Testis (tissue), 5 donors: ENCODE measurements around the gene ABCB9. TPM values are rescaled to one million over a fixed set of nuclear protein-coding genes. Genes with fewer than 3 reads are reported as not detected.
"Not testable (repeated sequence)": the region's sequence is repeated elsewhere in the genome, so short reads cannot be mapped to it uniquely, and the experiment has no call there.

Source experiments
- DNase-seq: peaks from one replicate; pipeline ENCODE4 v3.0.0-alpha.2; 2019
- H3K27ac ChIP-seq, 2 donors: fragments of 200-600 bp; sonication (generic); one replicate each; pipeline ENCODE4 v1.5.1; 2019
- H3K27me3 ChIP-seq: fragments of 200-600 bp; sonication (generic); one replicate; pipeline ENCODE4 v1.5.1; 2019
- H3K36me3 ChIP-seq: fragments of 200-600 bp; sonication (generic); one replicate; pipeline ENCODE4 v1.5.1; 2017; ENCODE audit warnings: low read depth; ENCODE audit errors: missing control alignments
- H3K4me1 ChIP-seq: fragments of 200-600 bp; sonication (generic); one replicate; pipeline ENCODE4 v1.5.1; 2019
- H3K4me3 ChIP-seq, 2 donors: fragments of 200-600 bp; sonication (generic); one replicate each; pipeline ENCODE4 v1.5.1; 2017 to 2019
- H3K9me3 ChIP-seq: fragments of 200-600 bp; sonication (generic); one replicate; pipeline ENCODE4 v1.5.1; 2017
- POLR2A ChIP-seq: fragments of 450-650 bp; IDR thresholded peaks from one replicate; pipeline ENCODE4 v1.6.1; 2017; ENCODE audit warnings: antibody characterized with exemption, mild to moderate bottlenecking, moderate library complexity
- WGBS, 2 donors: methylation state at CpG; one replicate each; pipeline ENCODE4 v1.1.5; 2018; 5-methylcytosine and 5-hydroxymethylcytosine counted together
- intact Hi-C: fragments of 100-400 bp; cut with DNase I; formaldehyde crosslinking; loops from one replicate; pipeline ENCODE4 v1.15.1; 2023; ENCODE audit warnings: low total_unique reads
- long read RNA-seq, 2 donors: transcript quantifications; one replicate each; lab custom pipeline, GENCODE V29; 2026
- polyA plus RNA-seq: library from polyadenylated mRNA; stranded (reverse); fragments of 350-450 nt; fragmentation: Illumina TruSeq; extraction: RNeasy Lipid Tissue Mini Kit (QIAGEN cat#74804); gene quantifications from one replicate; pipeline ENCODE4 v1.2.3, GENCODE V29; 2014; ENCODE audit warnings: low read depth, low replicate concordance; ENCODE audit not compliant: insufficient read depth
- total RNA-seq, 2 donors: library from RNA; depleted of rRNA; stranded (reverse); fragments of >200 nt; gene quantifications; one replicate each; pipeline ENCODE4 v1.2.3, GENCODE V29; 2016
- TF ChIP-seq, protein P1 (sequence below), 3 experiments: fragments of 450-650 bp in 2 of 3; fragments of 200-600 bp in 1 of 3; sonication (generic) in 1 of 3; IDR thresholded peaks; one replicate each; pipeline ENCODE4 v1.5.1; 2016 to 2019; ENCODE audit warnings: antibody characterized with exemption in 3 of 3, mild to moderate bottlenecking in 2 of 3, moderate library complexity in 1 of 3

ABCB9 gene
- total RNA-seq, result 10 to 100 TPM; 75.3 to 82.8 TPM
- polyA plus RNA-seq, result 41.6 TPM
- long read RNA-seq, donor 1, partial matches to known transcripts, result 247 of 357 reads
- long read RNA-seq, donor 1, other reads (novel, unspliced or antisense), result 109 of 357 reads
- long read RNA-seq, donor 2, partial matches to known transcripts, result 76 of 105 reads
- long read RNA-seq, donor 2, other reads (novel, unspliced or antisense), result 28 of 105 reads

DNA sequence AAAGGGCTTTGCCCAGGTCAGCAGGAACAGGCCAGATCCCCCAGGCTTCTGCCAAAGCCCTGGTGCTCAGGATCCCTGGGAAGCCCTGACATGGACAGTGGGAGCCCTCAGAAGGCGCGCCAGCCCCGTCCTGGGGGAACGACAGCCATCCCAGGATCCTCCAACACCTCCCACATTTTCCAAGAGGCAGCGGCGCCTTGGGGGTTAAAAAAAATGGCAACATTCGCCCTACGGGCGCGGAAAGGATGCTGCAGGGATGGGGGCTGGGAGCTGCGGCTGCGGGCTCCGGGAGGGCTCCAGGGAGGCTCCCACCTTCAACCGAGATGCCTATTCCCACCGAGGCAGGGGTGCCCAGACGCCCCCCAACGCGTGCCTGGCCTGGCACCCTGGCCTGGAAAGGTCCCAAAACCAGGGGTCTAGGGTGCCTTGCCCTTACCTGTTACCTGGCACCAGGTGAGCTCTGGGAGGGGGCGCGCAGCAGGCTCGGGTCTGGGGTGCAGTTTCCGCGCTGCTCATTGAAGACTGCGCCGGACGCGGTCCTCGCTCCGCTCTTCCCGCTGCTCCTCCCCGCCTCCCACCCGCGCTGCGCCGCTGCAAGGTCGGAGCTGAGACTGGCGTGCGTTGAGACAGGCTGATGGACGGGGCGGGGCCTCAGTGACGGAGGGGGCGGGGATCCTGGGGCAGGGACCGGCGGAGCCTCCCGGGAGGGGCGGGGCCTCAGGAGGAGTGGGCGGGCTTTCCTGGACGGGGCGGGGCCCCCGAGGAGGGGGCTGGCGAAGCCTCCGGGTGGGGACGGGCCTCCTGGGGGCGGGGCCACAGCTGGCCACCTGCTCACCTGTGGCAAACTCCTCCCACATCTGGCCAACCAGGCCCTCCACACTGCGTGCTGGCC is at the start of gene ABCB9:
TSS of gene ABCB9 (minus strand) at position 613 of the 892 bp plus-strand sequence. CDS start 6,228 bp downstream, outside the sequence.
- H3K4me1 ChIP-seq, result peaks cover 39% of the 10 kb centered on the region
- no peaks in the 10 kb centered on the region for H3K27me3 ChIP-seq
- DNase-seq, result peak; percentile 97
- peak within 1 kb of the TSS; percentile 57 to 67 for H3K4me3 ChIP-seq
- intact Hi-C loops, result no loop called here
- H3K36me3 ChIP-seq, result no peaks in the 10 kb centered on the region
- H3K27ac ChIP-seq, result peak within 1 kb of the TSS in 1 of 2 donors; percentile 8
- TF ChIP-seq POLR2A, result peak; percentile 35
- TF ChIP-seq, protein P1, sequence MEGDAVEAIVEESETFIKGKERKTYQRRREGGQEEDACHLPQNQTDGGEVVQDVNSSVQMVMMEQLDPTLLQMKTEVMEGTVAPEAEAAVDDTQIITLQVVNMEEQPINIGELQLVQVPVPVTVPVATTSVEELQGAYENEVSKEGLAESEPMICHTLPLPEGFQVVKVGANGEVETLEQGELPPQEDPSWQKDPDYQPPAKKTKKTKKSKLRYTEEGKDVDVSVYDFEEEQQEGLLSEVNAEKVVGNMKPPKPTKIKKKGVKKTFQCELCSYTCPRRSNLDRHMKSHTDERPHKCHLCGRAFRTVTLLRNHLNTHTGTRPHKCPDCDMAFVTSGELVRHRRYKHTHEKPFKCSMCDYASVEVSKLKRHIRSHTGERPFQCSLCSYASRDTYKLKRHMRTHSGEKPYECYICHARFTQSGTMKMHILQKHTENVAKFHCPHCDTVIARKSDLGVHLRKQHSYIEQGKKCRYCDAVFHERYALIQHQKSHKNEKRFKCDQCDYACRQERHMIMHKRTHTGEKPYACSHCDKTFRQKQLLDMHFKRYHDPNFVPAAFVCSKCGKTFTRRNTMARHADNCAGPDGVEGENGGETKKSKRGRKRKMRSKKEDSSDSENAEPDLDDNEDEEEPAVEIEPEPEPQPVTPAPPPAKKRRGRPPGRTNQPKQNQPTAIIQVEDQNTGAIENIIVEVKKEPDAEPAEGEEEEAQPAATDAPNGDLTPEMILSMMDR (IDR thresholded peaks at IDR 0.05), result no peak
- 1 to 3% methylated on average over 33 to 42 of the region's 55 CpGs for WGBS, 2 donors
- no peaks in the 10 kb centered on the region for H3K9me3 ChIP-seq

DNA sequence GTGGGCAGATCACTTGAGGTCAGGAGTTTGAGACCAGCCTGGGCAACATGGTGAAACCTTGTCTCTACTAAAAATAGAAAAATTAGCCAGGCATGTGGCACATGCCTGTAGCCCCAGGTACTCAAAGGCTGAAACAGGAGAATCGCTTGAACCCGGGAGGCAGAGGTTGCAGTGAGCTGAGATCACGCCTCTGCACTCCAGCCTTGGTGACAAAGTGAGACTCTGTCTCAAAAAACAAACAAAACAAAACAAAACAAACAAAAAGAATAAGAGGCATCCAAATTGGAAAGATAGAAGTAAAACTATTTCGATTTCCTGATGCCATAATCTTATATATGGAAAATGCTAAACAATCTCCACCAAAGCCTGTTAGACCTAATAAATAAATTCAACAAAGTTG is 48.2 kb upstream of the ABCB9 start:
- 90 to 96% methylated on average over 4 of the region's 4 CpGs for WGBS, 2 donors
- H3K27ac ChIP-seq, H3K9me3 ChIP-seq, DNase-seq, H3K4me1 ChIP-seq, intact Hi-C loops, H3K4me3 ChIP-seq, H3K27me3 ChIP-seq, H3K36me3 ChIP-seq: not testable (repeated sequence)

DNA sequence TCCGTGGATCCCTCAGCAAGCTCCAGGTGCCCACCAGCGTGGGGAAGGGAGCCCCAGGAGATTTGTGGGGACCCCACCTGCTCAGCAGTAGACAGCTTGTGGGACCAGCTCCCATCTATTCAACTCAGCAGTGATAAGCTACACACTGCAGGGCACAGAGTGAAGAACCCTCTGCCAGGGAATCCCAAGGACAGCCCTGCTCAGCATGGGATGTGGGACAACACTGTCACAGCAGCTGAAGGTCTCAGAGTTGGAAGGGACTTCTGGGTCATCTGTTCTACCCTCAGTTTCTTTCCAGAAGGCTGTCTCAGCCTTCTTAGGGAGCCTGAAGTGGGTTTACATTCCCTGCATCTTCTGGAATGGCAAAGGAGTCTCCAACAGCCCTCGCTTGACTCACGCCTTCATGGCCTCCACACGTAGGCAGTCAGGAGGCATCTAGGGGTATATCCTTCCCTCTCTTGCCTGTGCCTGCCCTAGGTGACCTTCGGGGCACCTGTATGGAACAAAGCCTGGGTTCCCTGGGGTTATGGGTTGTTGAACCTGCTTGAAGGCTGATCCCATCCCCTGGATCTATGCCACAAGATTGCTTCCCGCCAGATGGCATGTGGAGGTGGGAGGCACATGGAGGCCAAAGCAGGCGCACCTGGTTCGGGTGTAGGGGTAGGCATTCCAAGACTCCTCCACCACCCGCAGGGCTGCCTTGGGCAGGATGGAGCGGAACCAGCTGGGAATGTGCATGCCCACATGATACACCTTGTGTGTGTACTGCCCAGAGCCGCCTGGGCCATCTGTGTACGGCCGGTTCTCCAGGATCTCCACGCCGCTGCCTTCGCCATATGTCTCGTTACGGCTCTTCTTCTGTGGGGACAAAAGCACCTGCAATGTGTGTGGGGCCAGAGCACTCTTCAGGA is 47.2 kb upstream of the ABCB9 start:
- no peak for TF ChIP-seq POLR2A
- TF ChIP-seq, protein P1 (IDR thresholded peaks at IDR 0.05), result no peak
- H3K27me3 ChIP-seq, result no peaks in the 10 kb centered on the region
- no peak for DNase-seq
- H3K4me3 ChIP-seq, result no peak overlapping the region
- WGBS, 2 donors, result 92 to 98% methylated on average over 15 to 18 of the region's 19 CpGs
- no peaks in the 10 kb centered on the region for H3K9me3 ChIP-seq
- H3K4me1 ChIP-seq, result no peaks in the 10 kb centered on the region
- H3K27ac ChIP-seq, result no peak overlapping the region
- intact Hi-C loops, result no loop called here
- H3K36me3 ChIP-seq, result no peaks in the 10 kb centered on the region

DNA sequence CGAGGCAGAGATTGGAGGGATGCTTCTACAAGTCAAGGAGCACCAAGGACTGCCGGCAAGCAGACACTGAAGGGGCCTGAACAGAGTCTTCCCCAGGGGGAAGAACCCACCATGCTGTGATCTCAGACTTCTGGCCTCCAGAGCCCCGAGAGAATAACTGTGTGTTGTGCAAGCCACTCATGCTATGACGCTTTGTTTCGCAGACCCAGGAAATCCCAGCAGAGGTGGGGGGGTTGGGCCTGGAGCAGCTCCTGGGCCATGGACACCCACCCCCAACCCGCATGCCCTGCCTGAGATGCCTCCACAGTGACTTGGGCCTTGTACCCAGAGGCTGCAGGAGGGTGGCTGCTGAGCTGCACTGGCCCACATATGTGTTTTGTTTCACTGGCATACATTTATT is 45.4 kb upstream of the ABCB9 start:
- TF ChIP-seq POLR2A, result no peak
- TF ChIP-seq, protein P1 (IDR thresholded peaks at IDR 0.05), result no peak
- intact Hi-C loops, result no loop called here
- WGBS, 2 donors, result 93 to 95% methylated on average over 6 of the region's 6 CpGs
- H3K4me1 ChIP-seq, result no peaks in the 10 kb centered on the region
- H3K9me3 ChIP-seq, result no peaks in the 10 kb centered on the region
- H3K27ac ChIP-seq, result no peak overlapping the region
- no peaks in the 10 kb centered on the region for H3K36me3 ChIP-seq
- no peak overlapping the region for H3K4me3 ChIP-seq
- no peak for DNase-seq
- no peaks in the 10 kb centered on the region for H3K27me3 ChIP-seq

DNA sequence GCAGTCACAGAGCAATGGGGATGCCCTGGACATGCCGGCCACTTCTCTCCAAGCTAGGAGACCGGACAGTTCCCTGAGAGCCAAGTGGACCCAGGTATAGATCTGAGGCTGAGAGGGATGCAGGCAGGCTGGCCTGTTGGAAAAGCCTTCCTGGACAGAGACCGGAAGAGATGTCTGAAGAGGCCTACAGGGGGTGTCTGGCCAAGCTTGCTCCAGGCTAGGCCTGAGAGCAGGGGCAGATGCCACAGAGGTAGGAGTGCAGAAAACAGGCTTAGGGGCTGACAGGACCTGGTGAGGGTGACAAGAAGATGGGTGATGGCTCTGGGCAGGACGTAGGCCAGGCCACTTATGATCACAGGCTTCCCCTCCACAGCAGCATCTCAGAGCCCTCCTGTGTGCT is 44.4 kb upstream of the ABCB9 start:
- intact Hi-C loops, result no loop called here
- H3K36me3 ChIP-seq, result no peaks in the 10 kb centered on the region
- TF ChIP-seq, protein P1 (IDR thresholded peaks at IDR 0.05), result no peak
- TF ChIP-seq POLR2A, result no peak
- 89 to 94% methylated on average over 4 of the region's 4 CpGs for WGBS, 2 donors
- H3K27ac ChIP-seq, result no peak overlapping the region
- DNase-seq, result no peak
- no peaks in the 10 kb centered on the region for H3K9me3 ChIP-seq
- no peak overlapping the region for H3K4me3 ChIP-seq
- no peaks in the 10 kb centered on the region for H3K27me3 ChIP-seq
- H3K4me1 ChIP-seq, result no peaks in the 10 kb centered on the region
